GM19035 (cell line): ENCODE results near the gene CIITA.
A peak's percentile ranks its signal among the peaks of the same experiment; 100 is the strongest.
"Not testable (repeated sequence)": the region's sequence is repeated elsewhere in the genome, so short reads cannot be mapped to it uniquely, and the experiment has no call there.

Source experiments
- ATAC-seq: cut with Tn5 transposase; IDR thresholded peaks from one replicate; pipeline ENCODE4 v1.9.1; 2021; ENCODE audit not compliant: unreplicated experiment

Gene CIITA

GRCh38 chr16:10876799-10877341 lies at the start of gene CIITA:
CIITA (plus strand) TSS chr16:10877202; CDS start chr16:10877331, 129 bp downstream.
- peak; percentile 60 for ATAC-seq

GRCh38 chr16:10827691-10828341 lies 49.2 kb upstream of the CIITA start:
- ATAC-seq, result no peak

- ATAC-seq, result no peak
Observed at GRCh38 chr16:10828851-10829366, 48.1 kb upstream of the CIITA start.

- ATAC-seq, result not testable (repeated sequence)
Observed at GRCh38 chr16:10829390-10830098, 47.5 kb upstream of the CIITA start.

- not testable (repeated sequence) for ATAC-seq
Observed at GRCh38 chr16:10830240-10830639, 46.8 kb upstream of the CIITA start.

- no peak for ATAC-seq
Observed at GRCh38 chr16:10831894-10832886, 44.8 kb upstream of the CIITA start.

- no peak for ATAC-seq
Observed at GRCh38 chr16:10833271-10833670, 43.7 kb upstream of the CIITA start.

- ATAC-seq, result no peak
Observed at GRCh38 chr16:10834130-10834529, 42.9 kb upstream of the CIITA start.

GRCh38 chr16:10834766-10835165 lies 42.2 kb upstream of the CIITA start:
- ATAC-seq, result no peak

- peak; percentile 62 for ATAC-seq
Observed at GRCh38 chr16:10835281-10835931, 41.6 kb upstream of the CIITA start.

- ATAC-seq, result no peak
Observed at GRCh38 chr16:10836174-10836853, 40.7 kb upstream of the CIITA start.

- no peak for ATAC-seq
Observed at GRCh38 chr16:10838621-10839278, 38.3 kb upstream of the CIITA start.

- no peak for ATAC-seq
Observed at GRCh38 chr16:10839279-10839666, 37.7 kb upstream of the CIITA start.

GRCh38 chr16:10840703-10841102 lies 36.3 kb upstream of the CIITA start:
- ATAC-seq, result no peak

GRCh38 chr16:10846213-10846998 lies 30.6 kb upstream of the CIITA start:
- no peak for ATAC-seq

GRCh38 chr16:10847176-10847575 lies 29.8 kb upstream of the CIITA start:
- no peak for ATAC-seq

- no peak for ATAC-seq
Observed at GRCh38 chr16:10849736-10850477, 27.1 kb upstream of the CIITA start.

- ATAC-seq, result no peak
Observed at GRCh38 chr16:10850478-10850850, 26.5 kb upstream of the CIITA start.
